Activated CD4-positive, alpha-beta T cell treated with anti-CD3 and anti-CD28 coated beads, Interleukin-10, Interleukin-2, amounts not matched to agents 100 ng/mL and 50 ng/mL, durations not matched to agents 16 hours and 8 hours (primary cell): ENCODE data around the gene PSMA3.
A peak's percentile ranks its signal among the peaks of the same experiment; 100 is the strongest.

Experiments used
- DNase-seq: peaks from one replicate; pipeline ENCODE4 v3.0.0-alpha.2; 2020

Gene PSMA3

GRCh38 chr14:58299401-58300330, 55.0 kb downstream of the PSMA3 start:
- peak; percentile 17 for DNase-seq

GRCh38 chr14:58301416-58301815, 56.8 kb downstream of the PSMA3 start:
- DNase-seq = no peak

- DNase-seq = no peak
These were observed 61.1 kb downstream of the PSMA3 start for GRCh38 chr14:58305730-58306129.

DNA sequence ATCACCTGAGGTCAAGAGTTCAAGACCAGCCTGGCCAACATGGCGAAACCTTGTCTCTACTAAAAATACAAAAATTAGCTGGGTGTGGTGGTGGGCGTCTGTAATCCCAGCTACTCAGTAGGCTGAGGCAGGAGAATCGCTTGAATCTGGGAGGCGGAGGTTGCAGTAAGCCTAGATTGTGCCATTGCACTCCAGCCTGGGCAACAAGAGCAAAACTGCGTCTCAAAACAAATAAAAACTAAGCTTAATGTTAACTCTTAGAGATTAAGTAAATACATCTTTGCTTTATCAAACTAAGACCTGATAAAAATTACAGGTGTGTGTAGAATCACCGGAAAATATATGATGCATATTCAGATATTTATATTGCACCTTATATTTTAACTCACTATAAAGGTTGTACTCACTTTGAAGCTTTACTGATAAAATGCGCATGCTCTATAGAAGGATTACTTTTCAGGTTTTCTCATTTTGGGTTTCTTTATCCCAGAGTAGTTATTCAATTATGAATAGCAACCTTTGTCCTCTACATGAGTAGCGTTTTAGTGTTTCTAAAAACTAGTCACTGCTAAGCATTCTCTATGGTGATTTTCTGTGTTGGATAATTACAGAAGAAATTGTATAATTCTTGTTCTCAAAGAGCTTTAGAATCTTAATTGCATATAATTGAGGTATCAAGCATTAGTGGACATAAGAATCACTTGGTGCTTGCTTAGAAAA, 63.1 kb downstream of the PSMA3 start:
- DNase-seq = no peak

DNA sequence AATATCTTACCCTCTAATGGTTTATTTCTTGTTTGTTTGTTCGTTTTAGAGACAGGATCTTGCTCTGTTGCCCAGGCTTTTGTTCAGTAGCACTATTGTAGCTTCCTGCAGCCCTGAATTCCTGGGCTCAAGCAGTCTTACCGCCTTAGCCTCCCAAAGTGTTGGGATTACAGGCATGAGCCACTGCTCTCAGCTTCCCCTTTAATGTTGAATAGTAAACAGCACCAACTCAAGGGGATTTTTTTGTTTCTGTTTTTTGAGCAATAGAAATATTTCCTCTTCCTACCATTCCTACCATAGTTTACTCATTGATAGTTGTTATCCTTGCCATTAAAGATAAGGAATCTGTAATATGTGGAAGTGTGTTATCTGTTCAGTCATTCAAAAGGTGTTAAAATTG, 64.4 kb downstream of the PSMA3 start:
- DNase-seq = no peak

DNA sequence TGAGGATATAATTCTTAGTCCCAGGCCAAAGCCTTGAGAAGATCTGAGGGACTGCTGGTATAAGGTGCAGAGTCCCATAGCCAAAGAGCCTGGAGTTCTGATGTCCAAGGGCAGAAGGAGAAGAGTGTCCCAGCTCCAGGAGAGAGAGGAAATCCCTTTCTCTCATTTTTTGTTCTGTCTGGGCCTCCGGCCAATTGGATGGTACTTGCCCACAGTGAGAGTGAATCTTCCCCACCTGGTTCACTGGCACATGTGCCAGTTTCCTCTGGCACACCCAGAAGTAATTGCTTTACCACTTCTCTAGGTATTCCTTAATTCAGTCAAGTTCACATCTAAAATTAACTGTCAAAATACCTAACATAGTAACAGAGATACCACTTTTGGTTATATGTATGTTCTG, 69.1 kb downstream of the PSMA3 start:
- DNase-seq = no peak

DNA sequence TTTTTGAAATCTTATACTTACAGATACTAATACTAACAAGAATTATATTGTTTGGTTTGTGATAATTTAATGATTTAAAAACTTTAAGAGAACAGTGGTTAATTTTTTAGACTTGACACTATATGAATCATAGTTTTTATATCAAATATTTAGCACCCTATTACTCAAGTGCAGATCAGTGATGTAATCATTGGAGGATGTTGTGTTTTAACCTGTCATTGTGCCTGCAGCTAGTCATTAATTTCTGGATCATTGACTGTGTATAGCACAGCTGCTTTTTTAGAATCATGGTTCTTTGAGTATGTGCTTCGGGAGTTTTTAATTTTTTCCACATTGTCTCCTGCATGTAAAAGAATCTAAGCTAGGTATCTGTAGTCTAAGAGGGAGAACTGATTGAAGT, 71.0 kb downstream of the PSMA3 start:
- no peak for DNase-seq
